ENCODE data around the gene ALAS1. TPM values are rescaled to one million over a fixed set of nuclear protein-coding genes. Genes with fewer than 3 reads are reported as not detected.

Gene ALAS1
- total RNA-seq, 3 donors from 2014 or later: 67.2 to 103 (median 94.6) TPM

DNA sequence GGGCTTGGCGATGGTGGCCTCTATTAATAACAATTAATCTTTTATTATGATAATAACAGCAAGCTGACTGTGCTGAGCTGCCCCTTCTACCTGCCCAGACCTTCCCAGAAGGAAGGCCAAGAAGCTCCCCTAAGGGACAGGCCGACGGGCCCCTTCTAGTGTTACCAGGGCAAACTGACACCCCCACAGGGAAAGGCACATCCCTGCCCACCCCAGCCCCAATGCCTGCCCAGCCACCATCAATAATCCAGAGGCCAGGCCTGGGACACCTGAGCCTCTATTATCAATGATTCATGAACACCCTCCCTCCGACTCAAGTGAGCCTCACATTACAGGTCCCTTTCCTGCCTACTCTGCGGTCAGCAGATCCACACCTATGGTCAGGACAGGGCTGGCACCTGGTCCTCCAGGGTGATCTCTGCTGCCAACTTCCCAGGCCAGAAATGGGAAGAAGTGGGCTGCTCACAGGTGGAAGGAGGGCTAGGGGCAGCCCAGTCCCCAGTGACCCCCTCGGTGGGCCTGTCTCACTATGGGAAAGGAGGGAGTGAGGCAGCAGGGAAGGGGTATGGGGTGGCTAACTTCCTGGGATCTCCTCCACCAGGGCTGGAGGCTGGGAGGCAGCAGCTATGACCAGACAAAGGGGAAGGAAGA is 39.2 kb downstream of the ALAS1 start:
- no peak for ATAC-seq
- intact Hi-C loops (cut with DNase I, micrococcal nuclease): no loop called here
- no peaks in the 10 kb centered on the region for H3K9me3 ChIP-seq
- peaks cover 21% of the 10 kb centered on the region for H3K4me1 ChIP-seq (ENCODE audit: low read depth)
- no peak overlapping the region for H3K4me3 ChIP-seq
- no peak for TF ChIP-seq CTCF (IDR thresholded peaks at IDR 0.05)
- no peaks in the 10 kb centered on the region for H3K36me3 ChIP-seq (ENCODE audit: low read depth)
- peak in 1 of 3 donors; percentile 31 for DNase-seq

- DNase-seq: peak; percentile 56 to 85 (median 73)
- Histone ChIP-seq H3K9me3 (no peaks in the 10 kb centered on the region), H3K4me3 (no peak overlapping the region), H3K4me1 (ENCODE audit: low read depth) (peaks cover 21% of the 10 kb centered on the region), H3K36me3 (ENCODE audit: low read depth) (no peaks in the 10 kb centered on the region)
- ATAC-seq: peak; percentile 42
- intact Hi-C loops (cut with DNase I, micrococcal nuclease): no loop called here
- TF ChIP-seq CTCF (IDR thresholded peaks at IDR 0.05): no peak
Measured at GRCh38 chr3:52237657-52238172, 39.8 kb downstream of the ALAS1 start.

DNA sequence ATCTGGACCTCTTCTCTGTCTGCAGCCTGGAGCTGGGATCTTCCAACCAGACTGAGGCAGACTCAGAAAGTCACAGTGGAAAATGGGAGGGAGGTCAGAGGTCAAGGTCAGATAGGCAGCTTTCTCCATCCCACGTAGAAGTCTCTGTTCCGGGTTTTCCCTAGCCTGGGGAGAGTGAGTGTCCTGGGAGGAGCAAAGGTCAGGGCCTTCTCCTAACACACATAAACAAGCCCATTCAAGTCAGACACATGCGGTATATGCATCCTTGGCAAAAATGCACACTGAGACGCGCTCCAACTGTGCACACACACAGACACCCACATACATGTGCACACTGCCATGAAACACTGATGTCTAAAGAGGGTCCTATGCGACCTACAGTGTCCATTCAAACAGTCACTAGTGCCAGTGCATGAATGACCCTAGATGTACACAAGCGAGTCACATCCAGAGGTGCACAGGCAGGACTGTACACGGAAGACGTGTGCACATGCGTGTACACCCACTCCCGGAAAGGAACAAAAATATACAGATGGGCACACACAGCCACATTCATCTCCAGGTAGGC is 40.3 kb downstream of the ALAS1 start:
- peak; percentile 42 for ATAC-seq
- intact Hi-C loops (cut with DNase I, micrococcal nuclease): no loop called here
- H3K4me1 ChIP-seq (ENCODE audit: low read depth): peaks cover 21% of the 10 kb centered on the region
- H3K9me3 ChIP-seq: no peaks in the 10 kb centered on the region
- no peak for DNase-seq
- no peaks in the 10 kb centered on the region for H3K36me3 ChIP-seq (ENCODE audit: low read depth)
- no peak for TF ChIP-seq CTCF (IDR thresholded peaks at IDR 0.05)
- H3K4me3 ChIP-seq: peak overlapping the region; percentile 79

- H3K4me1 ChIP-seq (ENCODE audit: low read depth): peaks cover 21% of the 10 kb centered on the region
Measured at GRCh38 chr3:52238761-52239701, 41.1 kb downstream of the ALAS1 start, which contains the start of gene TWF2. TSS of gene TWF2 (minus strand) at chr3:52239158. CDS start at chr3:52239016, 142 bp downstream.

More at GRCh38 chr3:52238761-52239701, 41.1 kb downstream of the ALAS1 start, which contains the start of gene TWF2:
- H3K36me3 ChIP-seq (ENCODE audit: low read depth): no peaks in the 10 kb centered on the region
- DNase-seq (peak; percentile 79 to 91 (median 88)), ATAC-seq (peak; percentile 95)
- peak within 1 kb of the TSS; percentile 79 for H3K4me3 ChIP-seq
- TF ChIP-seq CTCF (IDR thresholded peaks at IDR 0.05): peak; percentile 28
- intact Hi-C loops (cut with DNase I, micrococcal nuclease): no loop called here
- no peaks in the 10 kb centered on the region for H3K9me3 ChIP-seq

Measured in mucosa of descending colon (tissue), 3 donors.